Mesenchymal stem cell (in vitro differentiated cells and primary cell): ENCODE data around the gene RCOR1.

Experiments
- DNase-seq: peaks from one replicate; pipeline ENCODE4 v3.0.0-alpha.2; 2013
- H2AFZ ChIP-seq: one replicate; pipeline ENCODE4 v1.6.1; 2013; ENCODE audit warnings: low read depth, mild to moderate bottlenecking, control low read depth, inconsistent platforms, low read length, moderate library complexity
- H2AK5ac ChIP-seq: 2 replicates; pipeline ENCODE4 v1.6.1; 2013; ENCODE audit warnings: low read length, moderate library complexity, mild to moderate bottlenecking, inconsistent platforms; ENCODE audit not compliant: severe bottlenecking
- H2BK120ac ChIP-seq: one replicate; pipeline ENCODE4 v1.6.1; 2013; ENCODE audit warnings: low read depth, mild to moderate bottlenecking, inconsistent platforms, low read length, moderate library complexity
- H2BK12ac ChIP-seq, 2 experiments: one replicate each; pipeline ENCODE4 v1.6.1; 2013; ENCODE audit warnings: inconsistent platforms in 2 of 2, low read length in 2 of 2, mild to moderate bottlenecking in 2 of 2, moderate library complexity in 2 of 2, control low read depth in 1 of 2
- H2BK15ac ChIP-seq: one replicate; pipeline ENCODE4 v1.6.1; 2013; ENCODE audit warnings: mild to moderate bottlenecking, low read depth, inconsistent platforms; ENCODE audit not compliant: poor library complexity, severe bottlenecking
- H2BK5ac ChIP-seq: 2 replicates; pipeline ENCODE4 v1.6.1; 2013; ENCODE audit warnings: low read depth, mild to moderate bottlenecking, low read length, control low read depth, inconsistent platforms; ENCODE audit not compliant: poor library complexity, severe bottlenecking
- H3K14ac ChIP-seq, 2 experiments: one replicate each; pipeline ENCODE4 v1.6.1; 2013; ENCODE audit warnings: inconsistent platforms in 2 of 2, low read length in 2 of 2, control low read depth in 1 of 2, mild to moderate bottlenecking in 1 of 2, moderate library complexity in 1 of 2
- H3K18ac ChIP-seq, 2 experiments: one replicate each; pipeline ENCODE4 v1.6.1; 2013; ENCODE audit warnings: inconsistent platforms in 2 of 2, low read length in 2 of 2, control low read depth in 1 of 2, low read depth in 1 of 2, mild to moderate bottlenecking in 1 of 2
- H3K23ac ChIP-seq, 2 experiments: one replicate each; pipeline ENCODE4 v1.6.1; 2013; ENCODE audit warnings: inconsistent platforms in 2 of 2, low read length in 2 of 2, mild to moderate bottlenecking in 2 of 2, moderate library complexity in 2 of 2, control low read depth in 1 of 2
- H3K27ac ChIP-seq: 2 replicates; pipeline ENCODE4 v1.5.1; 2013; ENCODE audit warnings: mild to moderate bottlenecking, moderate library complexity, low read length, control low read depth, inconsistent platforms; ENCODE audit not compliant: poor library complexity, severe bottlenecking
- H3K27me3 ChIP-seq, 2 experiments: 2 replicates each; pipeline versions ENCODE4 v1.6.1 to v1.7.0; 2013; ENCODE audit warnings: low read length in 2 of 2, mild to moderate bottlenecking in 2 of 2, moderate library complexity in 2 of 2, control low read depth in 1 of 2, inconsistent platforms in 1 of 2; ENCODE audit not compliant: control insufficient read depth in 1 of 2, insufficient read depth in 1 of 2
- H3K36me3 ChIP-seq, 2 experiments: 2 replicates each; pipeline versions ENCODE4 v1.6.1 to v1.7.0; 2013; ENCODE audit warnings: low read length in 2 of 2, control low read depth in 1 of 2, inconsistent platforms in 1 of 2, low read depth in 1 of 2, mild to moderate bottlenecking in 1 of 2; ENCODE audit not compliant: insufficient read depth in 2 of 2, control insufficient read depth in 1 of 2
- H3K4ac ChIP-seq, 2 experiments: one replicate each; pipeline ENCODE4 v1.6.1; 2013; ENCODE audit warnings: inconsistent platforms in 2 of 2, low read length in 2 of 2, mild to moderate bottlenecking in 2 of 2, moderate library complexity in 2 of 2, control low read depth in 1 of 2, low read depth in 1 of 2
- H3K4me1 ChIP-seq: 2 replicates; pipeline ENCODE4 v1.6.1; 2013; ENCODE audit warnings: low read depth, low read length, control low read depth; ENCODE audit not compliant: control insufficient read depth, insufficient read depth
- H3K4me2 ChIP-seq: 2 replicates; pipeline ENCODE4 v1.6.1; 2013; ENCODE audit warnings: low read length, mild to moderate bottlenecking, inconsistent platforms; ENCODE audit not compliant: poor library complexity, severe bottlenecking
- H3K4me3 ChIP-seq, 2 experiments: 2 replicates each; pipeline versions ENCODE4 v1.5.1 to v1.7.0; 2013; ENCODE audit warnings: low read length in 2 of 2, mild to moderate bottlenecking in 2 of 2, control low read depth in 1 of 2, low read depth in 1 of 2; ENCODE audit not compliant: insufficient read depth in 1 of 2
- H3K79me1 ChIP-seq: replicated peaks from 2 replicates; pipeline ENCODE4 v1.6.1; 2013; ENCODE audit warnings: mild to moderate bottlenecking, control low read depth, low read length, inconsistent platforms; ENCODE audit not compliant: poor library complexity, severe bottlenecking
- H3K9ac ChIP-seq: 2 replicates; pipeline ENCODE4 v1.7.0; 2013; ENCODE audit warnings: mild to moderate bottlenecking, low read length, moderate library complexity
- H3K9me3 ChIP-seq: 2 replicates; pipeline ENCODE4 v1.7.0; 2013; ENCODE audit warnings: mild to moderate bottlenecking, low read length; ENCODE audit not compliant: control insufficient read depth
- H4K8ac ChIP-seq: one replicate; pipeline ENCODE4 v1.6.1; 2013; ENCODE audit warnings: inconsistent platforms, mild to moderate bottlenecking, low read length, moderate library complexity
- H4K91ac ChIP-seq: one replicate; pipeline ENCODE4 v1.6.1; 2013; ENCODE audit warnings: mild to moderate bottlenecking, low read length, inconsistent platforms
- WGBS: methylation state at CpG from one replicate; pipeline ENCODE4 v1.1.7; 2013; ENCODE audit warnings: mixed read lengths; 5-methylcytosine and 5-hydroxymethylcytosine counted together

The RCOR1 gene

DNA sequence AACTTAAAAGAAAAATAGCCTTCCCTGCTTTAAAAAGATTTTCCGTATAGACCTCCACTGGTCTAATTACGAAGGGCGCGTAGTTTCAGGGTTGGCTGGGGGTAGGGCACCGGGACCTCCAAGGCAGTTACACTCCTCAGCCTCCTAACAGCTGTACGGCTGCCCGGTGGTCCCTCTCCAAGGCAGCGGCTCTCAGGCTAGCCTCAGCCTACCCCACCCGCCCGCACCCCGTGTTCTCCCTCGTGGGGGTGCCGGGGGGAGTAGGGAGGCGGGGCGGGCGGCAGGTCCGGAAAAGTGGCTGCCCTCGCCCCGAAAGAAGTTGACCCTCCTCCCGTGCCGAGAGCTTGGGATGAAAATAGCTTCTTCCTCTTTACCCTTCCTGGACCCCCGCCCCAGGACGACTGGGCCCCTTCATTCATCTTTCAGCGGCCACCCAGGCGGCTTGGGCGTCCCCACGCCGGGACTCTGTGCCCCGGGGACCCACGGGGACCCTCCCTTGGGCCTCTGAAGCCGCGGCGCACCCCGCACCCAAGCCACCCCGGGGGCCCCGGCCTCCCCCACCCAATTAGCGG is 991 bp upstream of the RCOR1 start:
- H4K91ac ChIP-seq: peak overlapping the region; percentile 90
- H3K79me1 ChIP-seq: peaks cover 18% of the 10 kb centered on the region

DNA sequence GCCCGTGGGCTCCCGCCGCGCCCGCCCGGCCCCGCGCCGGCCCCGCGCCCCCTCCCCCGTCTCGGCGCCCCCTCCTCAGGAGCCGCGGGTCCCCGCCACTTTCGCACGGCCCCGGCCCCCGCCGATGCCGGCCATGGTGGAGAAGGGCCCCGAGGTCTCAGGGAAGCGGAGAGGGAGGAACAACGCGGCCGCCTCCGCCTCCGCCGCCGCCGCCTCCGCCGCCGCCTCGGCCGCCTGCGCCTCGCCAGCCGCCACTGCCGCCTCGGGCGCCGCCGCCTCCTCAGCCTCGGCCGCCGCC is 263 bp downstream of the RCOR1 start:
- Histone ChIP-seq H3K9ac (peak overlapping the region; percentile 90), H3K4me2 (no peak overlapping the region)
- WGBS: 0% methylated on average over 27 of the region's 49 CpGs

More for the DNA sequence above, 991 bp upstream of the RCOR1 start:
- Histone ChIP-seq H3K4me3 (peak overlapping the region; percentile 62 to 79), H2BK120ac (peak overlapping the region; percentile 99), H3K27ac (peak overlapping the region; percentile 62), H2BK15ac (peak overlapping the region; percentile 97), H2AFZ (peak overlapping the region; percentile 46), H3K18ac (peak overlapping the region; percentile 89 to 99), H3K4me1 (peaks cover 20% of the 10 kb centered on the region), H3K9me3 (no peaks in the 10 kb centered on the region), H3K23ac (peak overlapping the region in 1 of 2 experiments; percentile 95), H3K4ac (peak overlapping the region; percentile 85 to 87), H4K8ac (peak overlapping the region; percentile 90), H2BK5ac (peak overlapping the region; percentile 94), H2BK12ac (no peak overlapping the region), H3K9ac (peak overlapping the region; percentile 91), H3K36me3 (no peaks in the 10 kb centered on the region), H3K4me2 (peak overlapping the region; percentile 89), H3K27me3 (no peaks in the 10 kb centered on the region), H3K14ac (peak overlapping the region; percentile 1 to 53), H2AK5ac (no peak overlapping the region)
- peak; percentile 52 for DNase-seq
- under 1% methylated on average over 22 of the region's 37 CpGs for WGBS

DNA sequence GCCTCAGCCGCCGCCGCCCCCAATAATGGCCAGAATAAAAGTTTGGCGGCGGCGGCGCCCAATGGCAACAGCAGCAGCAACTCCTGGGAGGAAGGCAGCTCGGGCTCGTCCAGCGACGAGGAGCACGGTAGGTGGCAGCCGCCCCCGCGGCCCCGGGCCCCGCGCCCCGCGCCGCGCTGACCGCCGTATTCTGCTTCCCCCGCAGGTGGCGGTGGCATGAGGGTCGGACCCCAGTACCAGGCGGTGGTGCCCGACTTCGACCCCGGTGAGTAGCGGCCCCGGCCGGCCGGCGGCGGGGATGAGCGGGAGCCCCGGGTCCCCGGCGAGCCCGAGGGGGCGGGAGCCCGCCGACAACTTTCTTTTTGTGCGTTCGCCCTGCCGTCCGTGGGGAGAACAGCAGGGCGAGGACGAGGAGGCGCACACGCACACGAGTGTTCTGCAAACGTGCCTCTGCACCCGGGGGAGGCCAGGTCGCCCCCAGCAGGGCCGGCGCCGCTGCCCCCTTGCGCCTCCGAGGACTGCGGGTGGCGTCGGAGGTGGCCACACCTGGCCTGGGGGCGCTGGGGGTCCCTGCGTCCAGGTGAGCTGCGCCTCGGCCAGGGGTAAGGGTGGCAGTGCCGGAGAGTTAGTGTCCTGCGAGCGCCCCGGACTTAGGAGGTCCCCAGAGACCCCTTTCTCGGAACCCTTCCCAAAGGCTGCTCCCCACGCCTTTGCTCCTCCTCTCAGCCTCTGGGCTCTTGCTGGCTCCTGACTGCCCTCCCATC is 794 bp downstream of the RCOR1 start:
- H3K4me2 ChIP-seq: peak overlapping the region; percentile 100
- peaks cover 21% of the 10 kb centered on the region for H3K79me1 ChIP-seq
- H3K14ac ChIP-seq: peak overlapping the region; percentile 81 to 95

More for the DNA sequence above, 263 bp downstream of the RCOR1 start:
- peak overlapping the region in 1 of 2 experiments; percentile 75 for H3K14ac ChIP-seq
- H3K9me3 ChIP-seq: no peaks in the 10 kb centered on the region
- peak overlapping the region in 1 of 2 experiments; percentile 96 for H3K23ac ChIP-seq
- no peaks in the 10 kb centered on the region for H3K27me3 ChIP-seq
- H3K36me3 ChIP-seq: no peaks in the 10 kb centered on the region
- H4K8ac ChIP-seq: peak overlapping the region; percentile 41
- no peak overlapping the region for H2BK15ac ChIP-seq
- peaks cover 20% of the 10 kb centered on the region for H3K79me1 ChIP-seq
- H2AFZ ChIP-seq: peak overlapping the region; percentile 58
- H2BK120ac ChIP-seq: peak overlapping the region; percentile 92
- peak overlapping the region in 1 of 2 experiments; percentile 92 for H3K4ac ChIP-seq
- no peak for DNase-seq
- no peak overlapping the region for H2AK5ac ChIP-seq
- peaks cover 20% of the 10 kb centered on the region for H3K4me1 ChIP-seq
- H3K4me3 ChIP-seq: peak overlapping the region; percentile 91 to 98
- H2BK5ac ChIP-seq: peak overlapping the region; percentile 14
- H4K91ac ChIP-seq: peak overlapping the region; percentile 80
- H3K18ac ChIP-seq: peak overlapping the region; percentile 92 to 96
- peak overlapping the region in 1 of 2 experiments; percentile 47 for H2BK12ac ChIP-seq
- no peak overlapping the region for H3K27ac ChIP-seq

DNA sequence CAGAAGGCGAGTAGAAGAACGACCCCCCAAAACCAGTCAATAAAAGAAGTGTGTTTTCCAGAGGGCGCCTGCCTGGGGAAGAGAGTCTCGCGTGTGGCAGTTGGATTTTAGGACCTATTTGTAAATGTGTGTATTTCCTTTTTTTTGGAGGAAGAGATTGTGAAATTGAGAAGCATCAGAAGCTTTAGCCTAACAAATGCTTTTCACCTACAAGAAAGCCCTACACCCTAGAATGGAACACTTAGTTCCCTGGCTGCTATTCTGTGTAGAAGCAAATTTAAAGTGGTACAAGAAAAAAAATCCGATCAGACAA is 1.3 kb downstream of the RCOR1 start:
- Histone ChIP-seq H2BK12ac (no peak overlapping the region), H4K91ac (no peak overlapping the region), H3K79me1 (peaks cover 22% of the 10 kb centered on the region), H3K18ac (peak overlapping the region in 1 of 2 experiments; percentile 96), H3K27me3 (no peaks in the 10 kb centered on the region), H3K4me1 (peaks cover 20% of the 10 kb centered on the region), H3K9ac (peak overlapping the region; percentile 90), H3K27ac (no peak overlapping the region), H3K9me3 (no peaks in the 10 kb centered on the region), H2BK15ac (no peak overlapping the region), H2BK120ac (no peak overlapping the region), H3K23ac (no peak overlapping the region), H2AFZ (no peak overlapping the region), H2AK5ac (no peak overlapping the region), H4K8ac (no peak overlapping the region), H3K4me3 (peak overlapping the region; percentile 91 to 98), H3K4me2 (peak overlapping the region; percentile 100), H2BK5ac (no peak overlapping the region), H3K4ac (no peak overlapping the region), H3K14ac (peak overlapping the region in 1 of 2 experiments; percentile 95), H3K36me3 (no peaks in the 10 kb centered on the region)
- DNase-seq: no peak
- WGBS: 10% methylated on average over 4 of the region's 6 CpGs

More for the DNA sequence above, 794 bp downstream of the RCOR1 start:
- Histone ChIP-seq H4K91ac (no peak overlapping the region), H3K4ac (peak overlapping the region in 1 of 2 experiments; percentile 92), H3K23ac (peak overlapping the region in 1 of 2 experiments; percentile 96), H2AFZ (peak overlapping the region; percentile 58), H3K9ac (peak overlapping the region; percentile 90), H3K4me1 (peaks cover 20% of the 10 kb centered on the region), H3K36me3 (no peaks in the 10 kb centered on the region), H2BK5ac (peak overlapping the region; percentile 14), H2BK15ac (peak overlapping the region; percentile 73), H2BK120ac (no peak overlapping the region), H3K9me3 (no peaks in the 10 kb centered on the region), H4K8ac (no peak overlapping the region), H3K27ac (no peak overlapping the region), H2BK12ac (peak overlapping the region in 1 of 2 experiments; percentile 68), H3K4me3 (peak overlapping the region; percentile 91 to 98), H3K27me3 (no peaks in the 10 kb centered on the region), H3K18ac (peak overlapping the region; percentile 92 to 96), H2AK5ac (no peak overlapping the region)
- under 1% methylated on average over 71 of the region's 75 CpGs for WGBS
- peak; percentile 65 for DNase-seq
